SJSA1 (cell line): ENCODE results near the gene OR2M2. TPM values are rescaled to one million over a fixed set of nuclear protein-coding genes. Genes with fewer than 3 reads are reported as not detected.

ENCODE experiments used
- DNase-seq, 2 experiments: peaks; one replicate each; pipeline ENCODE4 v3.0.0-alpha.2; 2015 to 2020; ENCODE audit warnings: low spot score in 2 of 2, low read depth in 1 of 2
- H3K27ac ChIP-seq: fragments of 250-450 bp; sonication (Bioruptor Pico); 2 replicates; pipeline ENCODE4 v1.5.1; 2020; ENCODE audit warnings: mild to moderate bottlenecking, moderate library complexity
- H3K27me3 ChIP-seq: fragments of 250-450 bp; sonication (Bioruptor Pico); replicated peaks from 2 replicates; pipeline ENCODE4 v1.5.1; 2020; ENCODE audit warnings: mild to moderate bottlenecking, moderate library complexity
- H3K36me3 ChIP-seq: fragments of 250-450 bp; sonication (Bioruptor Pico); 2 replicates; pipeline ENCODE4 v1.5.1; 2020; ENCODE audit warnings: mild to moderate bottlenecking
- H3K4me1 ChIP-seq: fragments of 250-450 bp; sonication (Bioruptor Pico); replicated peaks from 2 replicates; pipeline ENCODE4 v1.6.1; 2021; ENCODE audit warnings: mild to moderate bottlenecking
- H3K4me3 ChIP-seq: fragments of 250-450 bp; sonication (Bioruptor Pico); 2 replicates; pipeline ENCODE4 v1.5.1; 2020; ENCODE audit warnings: mild to moderate bottlenecking
- H3K9me3 ChIP-seq: fragments of 250-450 bp; sonication (Bioruptor Pico); replicated peaks from 2 replicates; pipeline ENCODE4 v1.5.1; 2020; ENCODE audit warnings: mild to moderate bottlenecking
- total RNA-seq: library from RNA; depleted of rRNA; stranded (reverse); fragments of >200 nt; shearing (Covaris generic); gene quantifications from 2 replicates; pipeline ENCODE4 v1.2.3, GENCODE V29; 2014; rRNA removed

Gene OR2M2
- total RNA-seq: not detected in 2 replicates

- Histone ChIP-seq H3K9me3 (no peaks in the 10 kb centered on the region), H3K36me3 (no peaks in the 10 kb centered on the region), H3K4me3 (no peak within 1 kb of the TSS), H3K27ac (no peak within 1 kb of the TSS), H3K4me1 (no peaks in the 10 kb centered on the region), H3K27me3 (no peaks in the 10 kb centered on the region)
- DNase-seq: no peak
Observed at GRCh38 chr1:248174521-248174920, at the start of gene OR2M2. Gene OR2M2, plus strand, starts transcription at chr1:248174821. Its CDS starts 5,165 bp downstream, at chr1:248179986.

- H3K9me3 ChIP-seq: peaks cover 3% of the 10 kb centered on the region; the same call in 1 of the 2 replicates
- H3K27ac ChIP-seq: no peak overlapping the region
- no peaks in the 10 kb centered on the region for H3K36me3 ChIP-seq
- H3K4me1 ChIP-seq: no peaks in the 10 kb centered on the region
- no peak for DNase-seq
- no peak overlapping the region for H3K4me3 ChIP-seq
- no peaks in the 10 kb centered on the region for H3K27me3 ChIP-seq
Observed at GRCh38 chr1:248127653-248128052, 47.0 kb upstream of the OR2M2 start.

GRCh38 chr1:248136811-248137210 lies 37.8 kb upstream of the OR2M2 start:
- Histone ChIP-seq H3K4me3 (no peak overlapping the region), H3K27ac (no peak overlapping the region), H3K27me3 (no peaks in the 10 kb centered on the region), H3K9me3 (no peaks in the 10 kb centered on the region), H3K4me1 (no peaks in the 10 kb centered on the region), H3K36me3 (no peaks in the 10 kb centered on the region)
- no peak for DNase-seq

GRCh38 chr1:248140846-248141245 lies 33.8 kb upstream of the OR2M2 start:
- H3K4me3 ChIP-seq: no peak overlapping the region
- H3K27me3 ChIP-seq: no peaks in the 10 kb centered on the region
- no peaks in the 10 kb centered on the region for H3K36me3 ChIP-seq
- H3K4me1 ChIP-seq: no peaks in the 10 kb centered on the region
- DNase-seq: no peak
- H3K9me3 ChIP-seq: no peaks in the 10 kb centered on the region; the same call in 1 of the 2 replicates
- H3K27ac ChIP-seq: no peak overlapping the region

- DNase-seq: no peak
Observed at GRCh38 chr1:248143311-248143710, 31.3 kb upstream of the OR2M2 start.

GRCh38 chr1:248144513-248145198 lies 30.0 kb upstream of the OR2M2 start, which contains the start of gene OR2M5:
Gene OR2M5, plus strand, starts transcription at chr1:248145148. Its CDS starts 0 bp downstream, at chr1:248145148.
- Histone ChIP-seq H3K27ac (no peak within 1 kb of the TSS), H3K4me1 (no peaks in the 10 kb centered on the region), H3K36me3 (no peaks in the 10 kb centered on the region), H3K4me3 (no peak within 1 kb of the TSS), H3K27me3 (no peaks in the 10 kb centered on the region), H3K9me3 (peaks cover 2% of the 10 kb centered on the region; the same call in 1 of the 2 replicates)
- DNase-seq: no peak

More at GRCh38 chr1:248143311-248143710, 31.3 kb upstream of the OR2M2 start:
- H3K27ac ChIP-seq: no peak overlapping the region
- no peaks in the 10 kb centered on the region for H3K36me3 ChIP-seq
- no peaks in the 10 kb centered on the region for H3K4me1 ChIP-seq
- H3K4me3 ChIP-seq: no peak overlapping the region
- H3K27me3 ChIP-seq: no peaks in the 10 kb centered on the region
- H3K9me3 ChIP-seq: no peaks in the 10 kb centered on the region; the same call in 1 of the 2 replicates

- no peaks in the 10 kb centered on the region for H3K27me3 ChIP-seq
- no peaks in the 10 kb centered on the region for H3K36me3 ChIP-seq
- H3K27ac ChIP-seq: no peak overlapping the region
- H3K9me3 ChIP-seq: peaks cover 12% of the 10 kb centered on the region
- H3K4me3 ChIP-seq: no peak overlapping the region
- H3K4me1 ChIP-seq: no peaks in the 10 kb centered on the region
- no peak for DNase-seq
Observed at GRCh38 chr1:248152056-248152827, 22.4 kb upstream of the OR2M2 start.

- no peak for DNase-seq
- Histone ChIP-seq H3K27ac (no peak overlapping the region), H3K9me3 (peaks cover 12% of the 10 kb centered on the region), H3K36me3 (no peaks in the 10 kb centered on the region), H3K4me1 (no peaks in the 10 kb centered on the region), H3K27me3 (no peaks in the 10 kb centered on the region), H3K4me3 (no peak overlapping the region)
Observed at GRCh38 chr1:248155927-248156326, 18.7 kb upstream of the OR2M2 start.

- Histone ChIP-seq H3K9me3 (peaks cover 3% of the 10 kb centered on the region; the same call in 1 of the 2 replicates), H3K27ac (no peak overlapping the region), H3K4me3 (no peak overlapping the region), H3K4me1 (no peaks in the 10 kb centered on the region), H3K27me3 (no peaks in the 10 kb centered on the region), H3K36me3 (no peaks in the 10 kb centered on the region)
- no peak for DNase-seq
Observed at GRCh38 chr1:248158758-248159157, 15.9 kb upstream of the OR2M2 start.

- H3K27me3 ChIP-seq: no peaks in the 10 kb centered on the region
- H3K9me3 ChIP-seq: peaks cover 3% of the 10 kb centered on the region; the same call in 1 of the 2 replicates
- H3K36me3 ChIP-seq: no peaks in the 10 kb centered on the region
- no peak overlapping the region for H3K27ac ChIP-seq
- H3K4me1 ChIP-seq: no peaks in the 10 kb centered on the region
- no peak overlapping the region for H3K4me3 ChIP-seq
- no peak for DNase-seq
Observed at GRCh38 chr1:248164031-248164430, 10.6 kb upstream of the OR2M2 start.

GRCh38 chr1:248165186-248165585 lies 9.4 kb upstream of the OR2M2 start:
- Histone ChIP-seq H3K36me3 (no peaks in the 10 kb centered on the region), H3K27me3 (no peaks in the 10 kb centered on the region), H3K27ac (no peak overlapping the region), H3K4me1 (no peaks in the 10 kb centered on the region), H3K9me3 (no peaks in the 10 kb centered on the region; the same call in 1 of the 2 replicates), H3K4me3 (no peak overlapping the region)
- DNase-seq: no peak

GRCh38 chr1:248183996-248184395 lies 9.4 kb downstream of the OR2M2 start:
- H3K9me3 ChIP-seq: peaks cover 3% of the 10 kb centered on the region
- H3K36me3 ChIP-seq: no peaks in the 10 kb centered on the region
- H3K4me1 ChIP-seq: no peaks in the 10 kb centered on the region
- no peak overlapping the region for H3K4me3 ChIP-seq
- H3K27ac ChIP-seq: no peak overlapping the region
- no peak for DNase-seq
- H3K27me3 ChIP-seq: no peaks in the 10 kb centered on the region

GRCh38 chr1:248187363-248187762 lies 12.7 kb downstream of the OR2M2 start:
- Histone ChIP-seq H3K27me3 (no peaks in the 10 kb centered on the region), H3K4me1 (no peaks in the 10 kb centered on the region), H3K4me3 (no peak overlapping the region), H3K36me3 (no peaks in the 10 kb centered on the region), H3K9me3 (peaks cover 8% of the 10 kb centered on the region), H3K27ac (no peak overlapping the region)
- DNase-seq: no peak

- Histone ChIP-seq H3K4me1 (no peaks in the 10 kb centered on the region), H3K27ac (no peak overlapping the region), H3K4me3 (no peak overlapping the region), H3K9me3 (peaks cover 8% of the 10 kb centered on the region), H3K27me3 (no peaks in the 10 kb centered on the region), H3K36me3 (no peaks in the 10 kb centered on the region)
- no peak for DNase-seq
Observed at GRCh38 chr1:248189026-248189425, 14.4 kb downstream of the OR2M2 start.
